ENCODE data around the gene FAM114A2.

The FAM114A2 gene

DNA sequence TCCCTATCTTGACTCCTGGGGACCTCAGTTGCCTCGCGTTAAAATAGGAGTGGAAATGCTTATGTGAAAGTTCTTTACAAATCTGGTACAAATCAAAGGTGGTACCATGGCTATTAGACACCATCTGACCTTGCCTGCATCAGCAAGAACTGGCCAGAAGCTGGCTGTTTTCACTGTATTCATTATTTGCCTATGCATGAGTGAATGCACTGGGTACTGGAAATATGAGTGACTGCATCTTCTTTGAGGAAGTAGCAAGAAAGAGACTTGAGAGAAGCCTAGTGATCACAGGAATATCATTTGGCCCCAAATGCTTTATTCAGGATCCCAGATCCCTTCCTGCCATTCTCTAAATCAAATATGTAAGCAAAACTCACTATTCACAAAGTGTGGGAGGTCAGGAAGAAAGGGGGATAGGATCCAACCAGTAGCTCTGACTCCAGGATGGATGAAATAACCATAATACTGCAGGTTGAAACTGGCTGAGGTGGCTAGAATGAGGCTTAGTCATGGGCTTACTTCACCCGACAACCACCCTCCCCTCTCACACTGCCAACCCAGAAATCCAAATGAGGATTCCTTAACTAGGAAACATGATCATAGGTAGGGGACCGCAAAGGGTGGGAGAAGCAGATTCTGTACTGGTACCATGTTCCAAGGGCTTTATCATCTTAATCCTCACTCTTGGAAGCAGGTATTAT lies 56.7 kb downstream of the FAM114A2 start:
- DNase-seq: no peak

- DNase-seq: no peak
Measured at GRCh38 chr5:153979028-153979783, 59.5 kb downstream of the FAM114A2 start.

DNA sequence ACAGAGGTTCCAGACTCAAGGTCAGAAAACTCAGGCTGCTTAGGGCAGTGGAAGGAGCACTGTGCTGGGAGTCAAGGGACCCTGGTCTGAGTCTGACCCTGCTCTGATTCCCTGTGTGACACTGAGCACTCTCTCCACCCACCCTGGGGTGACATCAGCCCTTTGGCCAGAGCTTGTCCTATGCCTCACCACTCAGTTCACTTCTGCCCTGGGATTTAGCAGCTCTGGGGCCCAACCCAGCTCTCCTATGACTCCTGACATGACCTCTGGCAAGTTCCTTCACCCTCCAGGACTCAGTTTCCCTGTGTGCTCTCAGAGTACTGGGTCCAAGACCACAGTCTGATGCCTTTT lies 63.9 kb downstream of the FAM114A2 start:
- DNase-seq: no peak

DNA sequence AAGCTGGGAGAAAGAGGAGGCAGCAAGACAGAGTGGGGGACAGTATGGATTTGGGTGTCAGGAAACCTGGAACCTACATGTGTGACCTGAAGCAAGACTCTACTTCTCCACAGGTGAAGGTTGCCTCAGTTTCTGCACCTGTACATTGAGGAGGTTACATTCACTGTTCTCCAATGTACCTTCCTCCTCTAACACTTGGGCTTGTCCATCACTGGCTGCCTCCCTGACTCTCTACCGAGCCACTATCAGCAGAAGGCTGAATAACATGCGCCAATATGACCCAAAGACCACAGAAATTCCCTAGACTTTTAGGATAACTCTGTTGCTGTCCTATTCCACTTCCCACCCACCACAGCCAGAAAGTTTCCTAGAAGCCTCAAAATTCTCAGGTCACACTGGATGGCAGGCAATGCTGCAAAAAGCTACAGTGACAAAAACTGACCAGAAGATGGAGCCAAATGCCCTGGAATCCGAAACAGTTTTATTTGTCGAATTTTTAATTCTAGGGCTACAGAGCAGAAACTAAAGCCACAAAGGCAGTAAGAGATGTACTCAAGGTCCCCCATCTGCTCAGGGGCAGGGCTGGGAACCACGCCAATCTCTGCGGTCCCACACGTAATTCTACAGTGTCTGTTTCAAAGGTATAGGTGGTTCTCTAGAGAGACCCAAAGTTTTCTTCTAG lies 64.4 kb downstream of the FAM114A2 start:
- peak in 4 of 14 donors; percentile 6 to 16 (median 9) for DNase-seq

DNA sequence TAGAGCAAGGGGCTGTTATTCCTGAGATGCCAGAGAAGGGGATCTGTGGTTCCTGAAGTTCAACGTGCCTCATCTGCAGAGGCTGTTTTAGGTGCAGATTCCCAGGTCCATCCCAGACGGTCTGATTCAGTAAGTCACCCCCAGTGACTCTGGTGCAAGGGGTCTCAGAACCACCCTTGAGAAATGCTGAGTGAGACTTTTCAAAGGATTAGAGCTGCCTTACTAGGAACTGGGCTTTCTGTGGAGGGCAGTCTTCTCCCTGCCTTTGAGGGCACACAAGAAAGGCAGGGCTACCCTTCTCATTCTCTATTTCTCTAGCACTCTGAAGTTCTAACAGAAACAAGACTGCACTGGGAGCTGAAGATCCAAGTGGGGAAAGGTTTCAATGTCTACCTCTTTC lies 66.5 kb downstream of the FAM114A2 start:
- DNase-seq: no peak

- peak in 2 of 14 donors; percentile 21 to 95 for DNase-seq
Measured at GRCh38 chr5:153970496-153970895, 68.2 kb downstream of the FAM114A2 start.

GRCh38 chr5:153969563-153969895 lies 69.2 kb downstream of the FAM114A2 start:
- DNase-seq: no peak

GRCh38 chr5:153968761-153969562 lies 69.7 kb downstream of the FAM114A2 start:
- no peak for DNase-seq

GRCh38 chr5:153964880-153965645 lies 73.6 kb downstream of the FAM114A2 start:
- DNase-seq: peak in 8 of 14 donors; percentile 3 to 42 (median 32)

GRCh38 chr5:153964191-153964879 lies 74.4 kb downstream of the FAM114A2 start:
- no peak for DNase-seq

GRCh38 chr5:153960269-153961215 lies 78.2 kb downstream of the FAM114A2 start:
- DNase-seq: no peak

DNA sequence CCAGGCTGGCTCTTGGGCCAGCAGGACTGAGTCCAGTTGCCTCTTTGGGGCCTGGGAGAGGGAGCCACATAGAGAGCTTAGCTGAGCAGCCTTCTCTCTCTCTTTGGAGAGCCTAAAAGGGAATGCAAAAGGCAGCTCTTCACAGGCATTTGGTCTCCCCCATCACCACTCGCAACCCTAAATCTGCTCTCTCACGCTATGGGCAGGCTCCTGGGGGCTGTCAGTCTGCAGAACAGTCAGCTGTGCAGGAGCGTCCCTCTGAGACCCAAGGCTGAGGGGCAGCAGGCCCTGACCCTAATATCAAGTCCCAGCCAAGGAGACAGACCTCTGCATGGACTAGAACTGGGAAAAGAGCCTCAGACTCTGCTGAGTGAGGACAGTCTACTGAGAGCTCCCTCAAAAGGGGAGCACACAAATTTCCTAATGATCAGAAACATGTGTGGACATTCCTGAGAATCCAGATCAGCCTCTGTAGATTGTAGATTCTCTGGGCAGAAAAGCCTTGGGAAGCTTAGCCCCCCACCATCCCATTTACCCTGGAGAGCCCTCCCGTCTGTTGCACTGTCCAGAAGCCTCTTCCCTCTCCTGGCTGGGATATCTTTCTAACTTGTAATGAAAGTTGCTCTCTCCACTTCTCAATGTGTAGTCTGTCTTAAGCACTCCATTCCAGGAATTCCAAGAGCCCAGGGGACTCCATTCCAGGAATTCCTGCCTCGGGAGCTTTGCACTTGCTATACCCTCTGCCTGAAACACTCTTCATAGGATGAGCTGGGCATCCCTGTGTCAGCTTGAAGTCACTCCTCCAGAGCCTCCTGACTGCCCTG lies 79.4 kb downstream of the FAM114A2 start:
- DNase-seq: peak in 1 of 14 donors; percentile 11

DNA sequence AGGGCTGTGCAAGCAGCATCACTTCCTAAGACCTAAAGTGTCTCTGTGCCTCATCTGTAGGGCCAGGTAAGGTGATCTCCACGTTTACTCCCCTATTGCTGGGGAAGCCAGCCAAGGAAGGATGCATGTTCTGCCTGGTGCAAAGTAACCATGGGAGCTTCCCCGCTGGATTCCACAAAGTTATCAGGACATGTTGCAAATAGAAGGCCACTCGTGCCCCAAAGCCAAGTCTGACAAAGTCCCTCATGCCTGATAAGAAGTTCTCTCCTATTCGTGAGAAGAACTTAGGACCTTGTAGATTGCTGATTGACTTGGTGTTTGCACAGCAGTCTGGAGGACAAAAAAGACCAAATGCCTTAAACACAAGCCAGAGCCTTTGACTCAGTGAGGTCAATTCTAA lies 81.5 kb downstream of the FAM114A2 start:
- DNase-seq: no peak

DNA sequence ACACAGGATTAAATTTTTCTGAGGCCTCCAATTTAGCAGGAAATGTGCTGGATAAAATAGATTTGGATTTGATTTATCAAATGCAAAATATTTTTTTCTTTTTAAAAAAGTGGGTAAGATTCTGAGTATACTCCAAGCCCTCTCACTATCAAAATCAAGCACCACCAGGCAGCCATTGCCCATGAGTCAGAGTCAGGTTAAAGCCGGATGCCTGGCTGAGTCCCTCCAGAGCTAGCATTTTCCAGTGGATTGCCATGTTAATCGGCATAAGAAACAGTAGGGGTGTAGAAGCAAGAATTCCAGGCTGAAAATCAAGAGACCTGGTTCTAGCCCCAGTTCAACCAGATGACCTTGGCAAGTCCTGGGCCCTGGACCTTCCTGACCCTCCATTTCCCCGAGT lies 85.3 kb downstream of the FAM114A2 start:
- DNase-seq: no peak

DNA sequence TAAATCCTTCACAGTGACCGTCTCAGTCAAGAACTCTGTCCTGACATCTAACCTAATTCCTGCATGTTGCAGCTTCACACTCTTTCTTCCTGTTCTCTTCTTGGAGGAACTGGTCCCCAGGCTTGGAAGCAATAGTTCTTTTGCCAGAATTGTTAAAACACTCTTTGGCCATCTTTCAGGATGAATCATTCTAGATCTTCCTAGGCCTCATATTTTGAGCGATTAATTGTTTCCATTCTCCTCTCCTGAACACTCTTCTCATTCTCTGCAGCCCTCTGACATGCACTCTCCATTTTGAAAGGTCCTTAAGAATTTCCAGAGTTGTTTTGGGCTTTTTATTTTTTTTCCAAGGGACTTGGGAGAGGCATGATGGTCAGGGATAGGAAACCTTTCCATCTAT lies 85.8 kb downstream of the FAM114A2 start:
- DNase-seq: no peak

DNA sequence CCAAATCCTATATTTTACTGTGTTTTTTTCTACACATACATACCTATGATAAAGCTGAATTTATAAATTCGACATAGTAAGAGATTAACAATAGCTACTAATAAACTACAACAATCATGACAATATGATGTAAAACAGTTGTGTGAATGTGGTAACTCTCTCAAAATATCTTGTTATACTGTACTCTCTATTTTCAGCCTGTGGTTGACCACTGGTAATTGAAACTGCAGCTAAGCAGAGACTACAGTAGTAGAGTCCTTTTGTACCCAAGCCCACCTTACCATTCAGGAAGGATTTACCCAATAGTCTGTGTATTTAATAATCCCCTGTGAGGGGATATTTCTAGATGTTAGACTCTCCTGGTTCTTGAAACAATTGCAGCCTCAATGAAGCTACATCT lies 86.7 kb downstream of the FAM114A2 start:
- DNase-seq: no peak

- DNase-seq: no peak
Measured at GRCh38 chr5:153941265-153941664, 97.4 kb downstream of the FAM114A2 start.

Measured in C1 segment of cervical spinal cord (tissue), 14 donors.